ENCODE results near the gene PLEKHJ1. TPM values are rescaled to one million over a fixed set of nuclear protein-coding genes. Genes with fewer than 3 reads are reported as not detected.
A peak's percentile ranks its signal among the peaks of the same experiment; 100 is the strongest.

Gene PLEKHJ1
- total and polyA plus RNA-seq, 5 donors, result 39.9 to 65.2 (median 46.3) TPM

DNA sequence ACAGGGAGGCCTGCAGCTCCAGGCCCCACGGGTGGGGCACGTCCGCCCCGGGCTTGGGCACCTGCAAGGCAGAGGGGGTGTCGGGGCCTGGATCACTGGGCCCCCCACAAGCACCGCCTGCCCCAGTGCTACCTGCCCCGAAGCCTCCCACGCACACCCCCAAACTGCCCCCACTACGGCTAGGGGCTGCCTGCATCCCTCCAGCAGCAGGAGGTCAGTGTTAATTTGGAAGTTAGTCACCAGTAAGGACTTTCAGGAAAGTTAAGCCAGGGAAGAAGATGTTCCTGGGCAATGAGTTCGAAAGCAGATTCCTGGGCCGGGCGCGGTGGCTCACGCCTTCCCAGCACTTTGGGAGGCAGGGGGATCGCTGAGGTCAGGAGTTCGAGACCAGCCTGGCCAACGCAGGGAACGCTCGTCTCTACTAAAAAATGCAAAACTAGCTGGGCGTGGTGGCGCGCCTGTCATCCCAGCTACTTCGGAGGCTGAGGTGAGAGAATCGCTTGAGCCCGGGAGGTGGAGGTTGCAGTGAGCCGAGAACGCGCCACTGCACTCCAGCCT is 40.4 kb upstream of the PLEKHJ1 start:
- ATAC-seq (no peak), DNase-seq (no peak)
- intact Hi-C loops (cut with DNase I), result no loop called here
- WGBS, result 91% methylated on average over 28 of the region's 28 CpGs
- peaks cover 2% of the 10 kb centered on the region for H3K4me1 ChIP-seq (ENCODE audit: control insufficient read depth, insufficient read depth, low read length)
- no peak overlapping the region for H3K27ac ChIP-seq (ENCODE audit: low read length)
- H3K4me3 ChIP-seq (ENCODE audit: low read length), result no peak overlapping the region
- no peaks in the 10 kb centered on the region for H3K27me3 ChIP-seq (ENCODE audit: control insufficient read depth, insufficient read depth)
- H3K9me3 ChIP-seq (ENCODE audit: control insufficient read depth, low read length), result no peaks in the 10 kb centered on the region

DNA sequence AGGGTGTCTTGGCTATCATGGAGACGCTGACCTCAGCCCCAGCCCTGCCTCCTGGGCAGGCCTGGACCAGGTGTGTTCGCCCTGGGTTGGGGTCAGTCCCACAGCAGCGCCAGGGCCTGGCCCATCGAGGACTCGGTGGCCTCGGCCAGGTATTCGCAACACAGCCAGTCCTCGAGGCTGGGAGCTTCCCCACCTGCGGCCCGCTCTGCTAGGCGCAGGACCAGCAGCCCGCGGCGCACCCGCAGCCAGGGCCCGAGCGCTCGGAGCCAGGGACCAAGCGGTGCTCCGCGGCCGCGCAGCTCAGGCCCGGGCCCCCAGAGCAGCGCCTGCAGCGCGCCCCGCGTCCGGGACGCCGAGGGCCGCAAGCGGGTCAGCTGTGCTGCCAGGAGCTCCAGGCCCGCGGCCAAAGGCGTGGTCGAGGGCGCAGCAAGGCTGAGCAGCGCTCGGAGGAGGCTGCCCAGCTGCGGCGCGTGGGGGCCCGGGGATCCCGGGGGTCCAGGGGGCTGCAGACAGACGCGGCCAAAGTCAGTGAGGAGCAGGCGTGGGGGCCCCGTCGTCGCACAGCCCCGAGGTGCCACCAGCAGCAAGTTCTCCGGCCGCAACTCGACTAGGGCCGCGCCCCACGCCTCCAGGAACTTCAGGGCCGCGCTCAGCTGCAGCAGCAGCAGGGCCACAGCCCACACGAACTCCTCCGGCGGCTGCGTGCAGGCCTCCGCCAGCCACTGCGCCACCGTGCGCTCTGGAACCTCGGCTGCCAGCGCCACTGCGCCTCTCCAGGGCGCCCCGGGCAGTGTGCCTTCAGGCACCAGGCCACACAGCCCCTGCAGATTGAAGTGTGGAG is 39.7 kb upstream of the PLEKHJ1 start:
- ATAC-seq, result peak; percentile 2 to 30
- Histone ChIP-seq H3K27me3 (ENCODE audit: control insufficient read depth, insufficient read depth) (no peaks in the 10 kb centered on the region), H3K4me3 (ENCODE audit: low read length) (no peak overlapping the region), H3K27ac (ENCODE audit: low read length) (peak overlapping the region; percentile 2), H3K4me1 (ENCODE audit: control insufficient read depth, insufficient read depth, low read length) (peaks cover 2% of the 10 kb centered on the region), H3K9me3 (ENCODE audit: control insufficient read depth, low read length) (no peaks in the 10 kb centered on the region)
- peak; percentile 68 to 91 (median 86) for DNase-seq
- 63% methylated on average over 74 of the region's 74 CpGs for WGBS
- intact Hi-C loops (cut with DNase I), result no loop called here

DNA sequence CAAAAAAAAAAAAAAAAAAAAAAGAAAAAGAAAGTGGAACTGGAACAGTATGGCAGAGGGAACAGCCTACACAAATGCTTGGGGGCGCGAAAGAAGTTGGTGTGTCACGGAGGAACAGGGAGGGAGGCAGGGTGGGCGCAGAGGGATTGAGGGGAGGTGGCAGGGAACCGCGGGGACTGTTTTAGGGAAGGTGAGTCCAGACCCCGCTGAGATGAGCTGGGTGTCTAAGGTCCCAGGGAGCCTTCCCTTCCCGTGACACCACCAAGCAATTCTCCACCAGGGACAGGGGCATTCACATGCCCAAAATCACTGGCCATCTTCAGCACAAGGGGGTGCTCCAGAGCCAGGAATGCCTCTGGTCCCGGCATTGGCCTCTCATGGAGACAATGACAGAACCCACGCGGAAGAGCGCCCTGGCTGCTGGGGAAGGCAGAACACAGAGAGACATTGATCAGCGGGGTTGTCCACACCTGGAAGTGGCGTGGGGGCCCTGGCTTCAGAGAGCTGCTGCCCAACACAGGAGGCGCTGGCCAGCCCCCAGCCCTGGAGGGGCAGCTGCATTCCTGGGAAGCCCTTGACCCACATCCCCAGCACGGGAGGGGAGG is 38.9 kb upstream of the PLEKHJ1 start:
- H3K4me3 ChIP-seq (ENCODE audit: low read length), result no peak overlapping the region
- H3K27ac ChIP-seq (ENCODE audit: low read length), result peak overlapping the region; percentile 2
- no peaks in the 10 kb centered on the region for H3K9me3 ChIP-seq (ENCODE audit: control insufficient read depth, low read length)
- no peaks in the 10 kb centered on the region for H3K27me3 ChIP-seq (ENCODE audit: control insufficient read depth, insufficient read depth)
- 55% methylated on average over 16 of the region's 16 CpGs for WGBS
- ATAC-seq (peak; percentile 8 to 17), DNase-seq (peak; percentile 71 to 86 (median 82))
- peaks cover 2% of the 10 kb centered on the region for H3K4me1 ChIP-seq (ENCODE audit: control insufficient read depth, insufficient read depth, low read length)
- intact Hi-C loops (cut with DNase I), result loop anchor here in 3 of 4 donors (5.0 kb wide), 3 partner anchors 38 to 118 kb away; partner anchors contain the start of genes PLEKHJ1 (in 3 of the 3) and SF3A2 (in 3 of the 3)

DNA sequence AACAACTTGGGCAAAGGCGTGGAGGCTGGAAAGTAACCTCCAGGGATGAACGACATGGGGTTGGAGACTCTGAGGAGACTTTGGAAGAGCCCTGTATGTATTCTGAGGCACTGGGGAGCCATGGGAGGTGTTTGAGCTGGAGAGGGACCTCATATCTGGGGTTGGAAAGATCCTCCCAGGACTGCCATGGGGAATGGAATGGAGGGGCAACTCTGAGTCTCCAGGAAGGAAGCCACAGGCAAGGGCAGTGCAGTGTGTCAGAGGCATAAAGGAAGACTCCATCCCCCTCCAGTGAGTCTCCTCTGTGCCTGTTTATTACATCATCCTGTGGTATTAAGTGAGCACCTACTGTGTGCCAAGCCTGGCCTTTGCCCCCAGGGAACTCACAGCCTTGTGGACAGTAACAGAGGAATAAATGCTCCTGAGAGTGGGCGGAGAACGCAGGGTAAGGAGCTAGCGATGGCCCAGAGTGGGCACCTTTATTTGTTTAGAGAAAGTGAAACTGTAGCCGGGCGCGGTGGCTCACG is 38.1 kb upstream of the PLEKHJ1 start:
- no peak for ATAC-seq
- H3K4me3 ChIP-seq (ENCODE audit: low read length), result no peak overlapping the region
- intact Hi-C loops (cut with DNase I), result loop anchor here in 3 of 4 donors (5.0 kb wide), 3 partner anchors 37 to 117 kb away; partner anchors contain the start of genes PLEKHJ1 (in 3 of the 3) and SF3A2 (in 3 of the 3)
- H3K27ac ChIP-seq (ENCODE audit: low read length), result no peak overlapping the region
- 86% methylated on average over 9 of the region's 9 CpGs for WGBS
- no peaks in the 10 kb centered on the region for H3K27me3 ChIP-seq (ENCODE audit: control insufficient read depth, insufficient read depth)
- H3K4me1 ChIP-seq (ENCODE audit: control insufficient read depth, insufficient read depth, low read length), result peaks cover 2% of the 10 kb centered on the region
- H3K9me3 ChIP-seq (ENCODE audit: control insufficient read depth, low read length), result no peaks in the 10 kb centered on the region
- peak in 2 of 3 donors; percentile 55 to 62 for DNase-seq

DNA sequence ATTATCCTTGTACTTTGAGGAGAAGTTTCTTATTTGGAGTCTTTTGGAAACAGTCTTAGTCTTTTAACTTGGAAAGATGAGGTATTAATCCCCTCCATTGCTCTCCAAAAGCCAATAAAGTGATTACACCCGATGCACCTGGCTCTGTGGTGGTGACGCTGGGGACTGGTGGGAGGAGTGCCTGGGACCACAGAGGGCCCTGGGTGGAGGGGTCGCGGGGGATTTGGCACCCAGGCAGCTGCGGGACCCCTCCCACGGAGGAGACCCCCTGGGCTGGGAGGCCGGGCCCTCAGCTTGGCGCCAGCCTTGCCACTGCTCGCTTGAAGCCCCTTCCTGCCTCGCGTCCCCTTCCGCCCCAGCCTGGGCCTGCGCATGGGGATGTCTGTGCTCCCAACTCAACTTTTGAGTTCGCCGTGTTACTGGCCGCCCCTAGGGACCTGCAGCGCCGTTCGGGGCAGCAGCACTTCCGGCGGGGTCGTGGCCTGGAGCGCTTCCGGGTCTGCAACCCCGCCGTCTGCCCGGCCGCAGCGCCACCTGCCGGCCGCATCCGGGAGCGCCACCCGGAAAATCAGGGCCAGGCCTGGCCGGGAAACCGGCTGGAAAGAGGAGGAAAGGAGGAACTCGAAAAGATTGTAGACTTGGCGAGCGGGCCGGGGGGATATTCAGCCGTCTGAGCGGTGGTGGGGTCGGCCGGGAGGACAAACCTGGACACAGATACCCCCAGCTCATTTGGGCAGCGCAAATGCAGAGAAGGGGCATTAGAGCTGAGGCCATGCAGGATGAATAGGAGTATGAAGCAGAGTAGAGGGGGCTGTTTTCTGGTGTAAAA is 37.4 kb upstream of the PLEKHJ1 start:
- DNase-seq, result peak; percentile 80 to 93 (median 92)
- Histone ChIP-seq H3K4me3 (ENCODE audit: low read length) (no peak overlapping the region), H3K9me3 (ENCODE audit: control insufficient read depth, low read length) (no peaks in the 10 kb centered on the region), H3K4me1 (ENCODE audit: control insufficient read depth, insufficient read depth, low read length) (peaks cover 2% of the 10 kb centered on the region), H3K27ac (ENCODE audit: low read length) (peak overlapping the region; percentile 26), H3K27me3 (ENCODE audit: control insufficient read depth, insufficient read depth) (no peaks in the 10 kb centered on the region)
- peak; percentile 7 to 17 for ATAC-seq
- WGBS, result 10% methylated on average over 45 of the region's 45 CpGs
- intact Hi-C loops (cut with DNase I), result loop anchor here in 3 of 4 donors (5.0 kb wide), 3 partner anchors 36 to 116 kb away; partner anchors contain the start of genes PLEKHJ1 (in 3 of the 3) and SF3A2 (in 3 of the 3)

DNA sequence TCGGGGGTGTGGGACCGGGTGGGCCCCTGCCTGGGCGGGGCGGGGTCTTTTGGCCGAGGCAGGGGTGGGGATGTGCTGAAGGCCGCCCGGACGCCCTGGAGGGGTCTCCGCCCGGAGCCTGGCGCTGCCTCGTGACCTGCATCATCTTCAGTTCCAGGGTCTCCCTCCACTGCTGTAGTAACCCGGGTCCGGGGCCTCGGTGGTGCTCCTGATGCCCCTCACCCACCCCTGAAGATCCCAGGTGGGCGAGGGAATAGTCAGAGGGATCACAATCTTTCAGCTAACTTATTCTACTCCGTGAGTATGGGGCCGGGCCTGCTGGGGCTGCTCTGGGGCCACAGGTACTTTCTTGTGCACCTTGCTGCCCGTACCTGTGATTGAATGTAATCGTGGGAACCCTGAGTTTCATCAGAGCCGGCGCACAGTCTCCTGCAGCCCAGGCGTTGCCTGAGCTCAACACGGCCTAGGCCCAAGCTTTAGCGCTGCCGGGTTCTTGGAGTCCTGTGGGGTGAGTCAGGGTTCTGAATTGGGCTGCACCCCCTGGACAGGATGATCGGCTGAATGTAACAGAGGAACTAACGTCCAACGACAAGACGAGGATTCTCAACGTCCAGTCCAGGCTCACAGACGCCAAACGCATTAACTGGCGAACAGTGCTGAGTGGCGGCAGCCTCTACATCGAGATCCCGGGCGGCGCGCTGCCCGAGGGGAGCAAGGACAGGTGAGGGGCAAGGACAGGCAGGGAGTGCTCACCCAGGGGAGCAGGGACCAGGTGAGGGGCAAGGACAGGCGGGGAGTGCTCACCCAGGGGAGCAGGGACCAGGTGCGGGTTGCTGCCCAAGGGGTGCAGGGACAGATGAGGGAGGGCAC is 35.3 kb upstream of the PLEKHJ1 start:
- Histone ChIP-seq H3K9me3 (ENCODE audit: control insufficient read depth, low read length) (no peaks in the 10 kb centered on the region), H3K4me3 (ENCODE audit: low read length) (peak overlapping the region; percentile 83), H3K4me1 (ENCODE audit: control insufficient read depth, insufficient read depth, low read length) (peaks cover 2% of the 10 kb centered on the region), H3K27me3 (ENCODE audit: control insufficient read depth, insufficient read depth) (no peaks in the 10 kb centered on the region), H3K27ac (ENCODE audit: low read length) (peak overlapping the region; percentile 92)
- DNase-seq, result peak in 1 of 3 donors; percentile 71
- 24% methylated on average over 43 of the region's 43 CpGs for WGBS
- ATAC-seq, result no peak
- intact Hi-C loops (cut with DNase I), result loop anchor here in 3 of 4 donors (5.0 kb wide), 3 partner anchors 34 to 114 kb away; partner anchors contain the start of genes PLEKHJ1 (in 3 of the 3) and SF3A2 (in 3 of the 3)

DNA sequence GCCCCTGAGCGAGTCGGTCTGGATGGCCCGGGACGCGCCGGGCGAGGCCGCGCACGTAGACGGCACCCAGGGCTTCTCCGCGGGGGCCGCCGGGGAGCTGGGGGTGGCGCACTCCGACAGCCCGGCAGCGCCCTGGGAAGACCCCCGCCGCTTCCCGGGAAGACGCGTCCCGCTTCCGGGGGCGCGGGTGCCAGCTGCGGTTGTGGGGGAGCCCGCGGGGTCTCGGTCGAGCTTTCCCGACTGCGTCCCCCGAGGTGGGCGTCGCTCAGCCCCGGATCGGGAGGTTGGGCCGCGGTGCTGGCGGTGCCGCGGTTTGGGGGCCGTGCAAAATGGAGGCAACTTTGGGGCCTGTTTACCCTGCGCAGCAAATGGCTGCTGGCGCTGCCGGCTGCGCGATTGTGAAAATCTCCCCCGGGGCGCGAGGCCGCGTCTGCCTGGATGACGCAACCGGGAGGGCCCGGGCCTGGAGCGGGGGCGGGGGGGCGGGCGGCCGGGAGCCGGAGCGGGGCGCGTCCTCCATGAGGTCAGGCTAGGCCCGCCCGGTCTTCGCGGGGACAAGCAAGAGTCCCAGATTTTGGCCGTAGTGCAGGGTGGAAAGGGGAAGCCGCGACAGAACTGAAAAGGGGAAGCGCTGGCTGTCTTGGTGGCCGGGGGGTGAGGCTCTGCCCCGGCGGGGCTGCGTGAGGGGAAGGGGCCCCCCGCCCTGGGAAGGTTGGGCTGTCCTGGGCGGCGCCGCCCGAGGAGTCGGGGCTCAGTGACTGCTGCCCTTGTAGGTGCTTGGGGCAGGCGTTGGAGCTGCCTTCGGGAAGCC is 34.5 kb upstream of the PLEKHJ1 start:
- intact Hi-C loops (cut with DNase I), result loop anchor here in 3 of 4 donors (5.0 kb wide), 3 partner anchors 33 to 113 kb away; partner anchors contain the start of genes PLEKHJ1 (in 3 of the 3) and SF3A2 (in 3 of the 3)
- under 1% methylated on average over 88 of the region's 88 CpGs for WGBS
- Histone ChIP-seq H3K27me3 (ENCODE audit: control insufficient read depth, insufficient read depth) (no peaks in the 10 kb centered on the region), H3K4me3 (ENCODE audit: low read length) (peak overlapping the region; percentile 83), H3K27ac (ENCODE audit: low read length) (peak overlapping the region; percentile 96), H3K4me1 (ENCODE audit: control insufficient read depth, insufficient read depth, low read length) (peaks cover 2% of the 10 kb centered on the region), H3K9me3 (ENCODE audit: control insufficient read depth, low read length) (no peaks in the 10 kb centered on the region)
- ATAC-seq (peak; percentile 56 to 60), DNase-seq (peak; percentile 92 to 96 (median 96))

DNA sequence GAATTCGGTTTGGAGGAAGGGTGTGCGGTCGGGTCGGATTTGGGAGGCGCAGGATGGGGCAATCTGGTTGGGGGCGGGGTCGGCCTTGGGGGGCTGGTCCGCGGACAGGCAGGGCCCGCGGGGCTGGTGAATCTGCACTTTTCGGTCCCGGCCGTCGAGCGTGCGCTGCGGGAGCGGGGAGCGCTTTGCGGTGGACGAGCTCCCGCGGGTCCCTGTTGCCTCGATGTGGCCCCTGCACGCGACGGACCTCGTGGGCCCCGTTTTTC is 34.0 kb upstream of the PLEKHJ1 start:
- peak overlapping the region; percentile 96 for H3K27ac ChIP-seq (ENCODE audit: low read length)
- ATAC-seq (peak; percentile 8 to 28), DNase-seq (peak; percentile 70 to 88 (median 85))
- no peaks in the 10 kb centered on the region for H3K9me3 ChIP-seq (ENCODE audit: control insufficient read depth, low read length)
- WGBS, result under 1% methylated on average over 30 of the region's 30 CpGs
- H3K4me3 ChIP-seq (ENCODE audit: low read length), result peak overlapping the region; percentile 83
- intact Hi-C loops (cut with DNase I), result loop anchor here in 3 of 4 donors (5.0 kb wide), 3 partner anchors 33 to 113 kb away; partner anchors contain the start of genes PLEKHJ1 (in 3 of the 3) and SF3A2 (in 3 of the 3)
- H3K27me3 ChIP-seq (ENCODE audit: control insufficient read depth, insufficient read depth), result no peaks in the 10 kb centered on the region
- no peaks in the 10 kb centered on the region for H3K4me1 ChIP-seq (ENCODE audit: control insufficient read depth, insufficient read depth, low read length)

All from right cardiac atrium (tissue), 5 donors.